GM23338 (cell line): ENCODE results near the gene DNAJC15.

Experiments
- EZH2 ChIP-seq: fragments of 200-600 bp; sonication (generic); IDR thresholded peaks from one replicate; pipeline ENCODE4 v1.8.0; 2017; ENCODE audit warnings: antibody characterized with exemption, mild to moderate bottlenecking, low read depth; ENCODE audit not compliant: unreplicated experiment
- TF ChIP-seq, protein P1 (sequence below), 2 experiments: fragments of 200-600 bp in 1 of 2; sonication (generic) in 1 of 2; conservative IDR thresholded peaks; 2 replicates each; pipeline versions ENCODE4 v1.5.1 to v1.6.1; 2016 to 2017; ENCODE audit warnings: antibody characterized with exemption in 2 of 2, low read depth in 2 of 2, mild to moderate bottlenecking in 2 of 2, moderate library complexity in 1 of 2

DNA sequence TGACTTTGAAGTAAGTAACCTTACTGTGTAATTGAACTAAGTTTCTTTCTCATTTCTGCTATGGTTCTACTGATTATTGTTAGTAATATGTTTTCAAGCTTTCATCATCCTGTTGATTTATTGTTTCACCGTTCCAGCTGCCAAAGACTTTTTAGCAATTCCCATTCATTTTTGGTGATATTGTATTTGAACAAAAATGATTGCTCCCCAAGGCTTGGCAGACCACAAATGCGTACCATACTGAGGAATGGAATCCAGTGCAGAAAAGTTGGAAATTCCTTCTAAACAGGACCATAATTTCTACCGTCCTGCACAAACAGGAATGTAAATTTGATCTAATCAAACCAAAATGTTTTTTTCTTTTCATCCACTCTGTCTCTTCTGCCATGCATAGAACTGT lies 42.1 kb upstream of the DNAJC15 start:
- TF ChIP-seq, protein P1, sequence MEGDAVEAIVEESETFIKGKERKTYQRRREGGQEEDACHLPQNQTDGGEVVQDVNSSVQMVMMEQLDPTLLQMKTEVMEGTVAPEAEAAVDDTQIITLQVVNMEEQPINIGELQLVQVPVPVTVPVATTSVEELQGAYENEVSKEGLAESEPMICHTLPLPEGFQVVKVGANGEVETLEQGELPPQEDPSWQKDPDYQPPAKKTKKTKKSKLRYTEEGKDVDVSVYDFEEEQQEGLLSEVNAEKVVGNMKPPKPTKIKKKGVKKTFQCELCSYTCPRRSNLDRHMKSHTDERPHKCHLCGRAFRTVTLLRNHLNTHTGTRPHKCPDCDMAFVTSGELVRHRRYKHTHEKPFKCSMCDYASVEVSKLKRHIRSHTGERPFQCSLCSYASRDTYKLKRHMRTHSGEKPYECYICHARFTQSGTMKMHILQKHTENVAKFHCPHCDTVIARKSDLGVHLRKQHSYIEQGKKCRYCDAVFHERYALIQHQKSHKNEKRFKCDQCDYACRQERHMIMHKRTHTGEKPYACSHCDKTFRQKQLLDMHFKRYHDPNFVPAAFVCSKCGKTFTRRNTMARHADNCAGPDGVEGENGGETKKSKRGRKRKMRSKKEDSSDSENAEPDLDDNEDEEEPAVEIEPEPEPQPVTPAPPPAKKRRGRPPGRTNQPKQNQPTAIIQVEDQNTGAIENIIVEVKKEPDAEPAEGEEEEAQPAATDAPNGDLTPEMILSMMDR (conservative IDR thresholded peaks at IDR 0.05; ENCODE audit: low read depth in 2 of 2): no peak
- no peak for TF ChIP-seq EZH2
